Natural killer cell treated with Interleukin-12 subunit alpha and Interleukin-12 subunit beta and Interleukin-15 and Interleukin-18, amount 100 ng/mL, for 72 hours (primary cell): ENCODE measurements around the gene BTNL2. TPM values are rescaled to one million over a fixed set of nuclear protein-coding genes. Genes with fewer than 3 reads are reported as not detected.

ENCODE experiments used
- ATAC-seq, 2 donors: fragments of 150-1000 bp; cut with Tn5 transposase in 1 of 2; sonication (Bioruptor Pico), chemical (Tn5 transposase) in 1 of 2; 2 replicates each; pipeline ENCODE4 v1.10.0; 2021
- DNase-seq: peaks from one replicate; pipeline ENCODE4 v3.0.0; 2022; ENCODE audit warnings: low spot score
- H3K27ac Mint-ChIP-seq, 2 donors: 1 replicate in 1 of 2; 2 replicates in 1 of 2; pipeline ENCODE4 v1.8.0; 2022; ENCODE audit warnings: mixed read lengths in 2 of 2, mild to moderate bottlenecking in 1 of 2, moderate library complexity in 1 of 2
- H3K27me3 Mint-ChIP-seq, 2 donors: 1 replicate in 1 of 2; 2 replicates in 1 of 2; pipeline ENCODE4 v1.8.0; 2022; ENCODE audit warnings: mixed read lengths in 2 of 2
- H3K36me3 Mint-ChIP-seq: one replicate; pipeline ENCODE4 v1.8.0; 2022; ENCODE audit warnings: mixed read lengths
- H3K4me1 Mint-ChIP-seq, 2 donors: 1 replicate in 1 of 2; 2 replicates in 1 of 2; pipeline ENCODE4 v1.8.0; 2022; ENCODE audit warnings: low read depth in 2 of 2, mixed read lengths in 2 of 2, mild to moderate bottlenecking in 1 of 2
- H3K4me3 Mint-ChIP-seq: one replicate; pipeline ENCODE4 v1.8.0; 2022; ENCODE audit warnings: mixed read lengths
- H3K9me3 Mint-ChIP-seq: 2 replicates; pipeline ENCODE4 v1.8.0; 2022; ENCODE audit warnings: mixed read lengths
- total RNA-seq, 2 donors: library from RNA; stranded (reverse); gene quantifications; one replicate each; pipeline ENCODE4 v1.2.3, GENCODE V29; 2022

Gene BTNL2
- total RNA-seq, 2 donors from 2014 or later = not detected

- ATAC-seq = no peak
- no peaks in the 10 kb centered on the region for H3K9me3 Mint-ChIP-seq
- no peak overlapping the region for H3K27ac Mint-ChIP-seq
- H3K4me3 Mint-ChIP-seq = no peak overlapping the region
- no peaks in the 10 kb centered on the region for H3K36me3 Mint-ChIP-seq
- peaks cover 0 to 7% of the 10 kb centered on the region in 2 donors for H3K27me3 Mint-ChIP-seq
- no peak for DNase-seq
- H3K4me1 Mint-ChIP-seq = peaks cover 0 to under 1% of the 10 kb centered on the region in 2 donors
Measured at GRCh38 chr6:32432050-32432450, 25.1 kb upstream of the BTNL2 start.

GRCh38 chr6:32431142-32431541, 24.2 kb upstream of the BTNL2 start:
- H3K36me3 Mint-ChIP-seq = no peaks in the 10 kb centered on the region

GRCh38 chr6:32430179-32430578, 23.2 kb upstream of the BTNL2 start:
- no peaks in the 10 kb centered on the region for H3K36me3 Mint-ChIP-seq
- no peaks in the 10 kb centered on the region for H3K4me1 Mint-ChIP-seq
- no peak overlapping the region for H3K4me3 Mint-ChIP-seq
- H3K27ac Mint-ChIP-seq = no peak overlapping the region
- peaks cover 0 to 7% of the 10 kb centered on the region in 2 donors for H3K27me3 Mint-ChIP-seq
- no peak for DNase-seq
- H3K9me3 Mint-ChIP-seq = no peaks in the 10 kb centered on the region
- no peak for ATAC-seq

More at GRCh38 chr6:32431142-32431541, 24.2 kb upstream of the BTNL2 start:
- Mint-ChIP-seq H3K9me3 (no peaks in the 10 kb centered on the region), H3K4me1 (no peaks in the 10 kb centered on the region), H3K27me3 (peaks cover 0 to 7% of the 10 kb centered on the region in 2 donors), H3K27ac (no peak overlapping the region), H3K4me3 (no peak overlapping the region)
- ATAC-seq = no peak
- DNase-seq = no peak

DNA sequence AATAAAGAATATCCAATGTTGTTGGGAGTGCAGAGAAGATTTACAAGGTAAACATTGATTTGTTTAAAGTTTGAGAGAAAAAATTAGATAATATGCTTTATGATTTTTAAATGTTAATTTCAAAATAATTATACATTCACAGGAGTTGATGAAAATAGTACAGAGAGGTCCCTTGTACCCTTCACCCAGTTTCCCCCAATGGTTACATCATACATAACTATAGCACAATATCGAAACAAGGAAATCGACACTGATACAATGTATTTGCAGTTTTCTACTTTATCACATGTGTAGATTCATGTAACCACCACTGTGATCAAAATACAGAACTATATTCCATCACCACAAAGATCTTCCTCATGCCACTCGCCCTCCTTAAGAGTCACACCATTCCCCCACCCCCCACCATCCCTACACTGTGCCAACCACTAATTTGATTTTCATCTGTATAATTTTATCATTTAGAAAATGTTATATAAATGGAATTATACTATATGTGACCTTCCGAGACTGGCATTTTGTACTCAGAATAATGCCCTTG, 21.0 kb upstream of the BTNL2 start:
- ATAC-seq = no peak
- no peaks in the 10 kb centered on the region for H3K4me1 Mint-ChIP-seq
- H3K36me3 Mint-ChIP-seq = no peaks in the 10 kb centered on the region
- DNase-seq = no peak
- peaks cover 0 to 11% of the 10 kb centered on the region in 2 donors for H3K27me3 Mint-ChIP-seq
- no peak overlapping the region for H3K4me3 Mint-ChIP-seq
- H3K27ac Mint-ChIP-seq = no peak overlapping the region
- H3K9me3 Mint-ChIP-seq = no peaks in the 10 kb centered on the region

GRCh38 chr6:32427218-32427617, 20.2 kb upstream of the BTNL2 start:
- Mint-ChIP-seq H3K27ac (no peak overlapping the region), H3K27me3 (peaks cover 7 to 14% of the 10 kb centered on the region in 2 donors)

DNA sequence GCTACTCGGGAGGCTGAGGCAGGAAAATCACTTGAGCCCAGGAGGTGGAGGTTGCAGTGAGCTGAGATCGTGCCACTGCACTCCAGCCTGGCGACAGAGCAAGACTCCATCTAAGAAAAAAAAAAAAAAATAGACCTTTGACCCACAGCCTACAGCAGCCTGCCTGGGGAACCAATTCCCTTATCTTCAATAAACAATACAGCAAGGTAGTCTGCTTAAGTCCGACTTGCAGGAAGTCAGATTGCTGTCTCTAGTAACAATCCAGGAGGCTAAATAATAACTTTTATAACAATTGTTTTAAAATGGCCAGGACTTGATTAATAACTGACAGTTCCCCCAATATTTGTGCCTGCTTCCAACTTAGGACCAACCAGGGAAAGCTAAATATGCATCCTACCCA, 19.4 kb upstream of the BTNL2 start:
- ATAC-seq = no peak
- H3K36me3 Mint-ChIP-seq = no peaks in the 10 kb centered on the region

More at GRCh38 chr6:32427218-32427617, 20.2 kb upstream of the BTNL2 start:
- no peak for DNase-seq
- ATAC-seq = no peak
- Mint-ChIP-seq H3K4me1 (no peaks in the 10 kb centered on the region), H3K4me3 (no peak overlapping the region), H3K36me3 (no peaks in the 10 kb centered on the region), H3K9me3 (no peaks in the 10 kb centered on the region)

DNA sequence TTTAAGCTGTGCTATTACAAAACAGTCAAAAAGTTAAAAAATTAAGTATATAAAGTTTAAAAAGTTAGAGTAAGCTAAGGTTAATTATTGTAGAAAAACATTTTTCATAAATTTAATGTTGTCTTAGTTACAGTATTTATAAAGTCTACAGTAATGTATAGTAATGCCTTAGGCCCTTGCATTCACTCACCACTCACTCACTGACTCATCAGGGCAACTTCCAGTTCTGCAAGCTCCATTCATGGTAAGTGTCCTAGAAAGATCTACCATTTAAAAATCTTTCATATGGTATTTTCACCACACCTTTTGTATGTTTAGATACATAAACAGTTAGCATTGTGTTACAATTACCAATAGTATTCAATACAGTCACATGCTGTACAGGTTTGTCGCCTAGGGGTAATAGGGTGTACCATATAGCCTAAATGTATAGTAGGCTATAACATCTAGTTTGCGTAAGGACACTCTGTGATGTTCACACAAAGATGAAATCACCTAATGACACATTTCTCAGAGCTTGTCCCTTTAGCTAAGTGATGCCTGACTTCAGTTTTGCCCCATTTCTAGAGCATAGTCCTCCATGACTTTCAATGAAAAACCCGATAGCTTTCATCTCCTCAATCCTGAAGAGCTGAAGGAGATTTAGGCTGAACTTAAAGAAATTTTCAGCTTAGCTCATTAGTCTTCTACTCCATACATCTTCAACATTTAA, 17.8 kb upstream of the BTNL2 start:
- H3K36me3 Mint-ChIP-seq = no peaks in the 10 kb centered on the region
- peaks cover 25 to 27% of the 10 kb centered on the region in 2 donors for H3K27me3 Mint-ChIP-seq
- no peak overlapping the region for H3K27ac Mint-ChIP-seq
- H3K9me3 Mint-ChIP-seq = no peaks in the 10 kb centered on the region
- no peak for DNase-seq
- no peak overlapping the region for H3K4me3 Mint-ChIP-seq
- no peaks in the 10 kb centered on the region for H3K4me1 Mint-ChIP-seq
- ATAC-seq = no peak

More for the DNA sequence above, 19.4 kb upstream of the BTNL2 start:
- H3K27ac Mint-ChIP-seq = no peak overlapping the region
- no peaks in the 10 kb centered on the region for H3K9me3 Mint-ChIP-seq
- H3K4me1 Mint-ChIP-seq = no peaks in the 10 kb centered on the region
- H3K27me3 Mint-ChIP-seq = peaks cover 16 to 22% of the 10 kb centered on the region in 2 donors
- no peak overlapping the region for H3K4me3 Mint-ChIP-seq
- no peak for DNase-seq

DNA sequence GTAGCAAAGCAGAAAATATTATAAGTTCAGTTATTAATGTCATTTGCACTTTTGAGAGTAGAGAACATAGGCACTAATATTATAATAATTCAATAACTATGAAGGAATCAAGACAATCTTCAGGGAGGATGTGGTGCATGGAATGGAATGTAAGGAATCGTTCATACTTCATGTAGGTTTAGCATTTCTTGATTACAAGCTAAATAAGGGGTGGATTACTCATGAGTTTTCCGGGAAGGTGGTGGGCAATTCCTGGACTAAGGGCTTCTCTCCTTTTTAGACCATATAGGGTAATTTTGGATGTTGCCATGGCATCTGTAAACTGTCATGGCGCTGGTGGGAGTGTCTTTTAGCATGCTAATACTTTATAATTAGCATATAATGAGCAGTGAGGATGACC, 9.1 kb upstream of the BTNL2 start:
- Mint-ChIP-seq H3K4me1 (peaks cover 7 to 15% of the 10 kb centered on the region in 2 donors), H3K4me3 (no peak overlapping the region), H3K27ac (no peak overlapping the region), H3K27me3 (peaks cover 41 to 63% of the 10 kb centered on the region in 2 donors), H3K9me3 (no peaks in the 10 kb centered on the region), H3K36me3 (no peaks in the 10 kb centered on the region)
- ATAC-seq (no peak), DNase-seq (no peak)

DNA sequence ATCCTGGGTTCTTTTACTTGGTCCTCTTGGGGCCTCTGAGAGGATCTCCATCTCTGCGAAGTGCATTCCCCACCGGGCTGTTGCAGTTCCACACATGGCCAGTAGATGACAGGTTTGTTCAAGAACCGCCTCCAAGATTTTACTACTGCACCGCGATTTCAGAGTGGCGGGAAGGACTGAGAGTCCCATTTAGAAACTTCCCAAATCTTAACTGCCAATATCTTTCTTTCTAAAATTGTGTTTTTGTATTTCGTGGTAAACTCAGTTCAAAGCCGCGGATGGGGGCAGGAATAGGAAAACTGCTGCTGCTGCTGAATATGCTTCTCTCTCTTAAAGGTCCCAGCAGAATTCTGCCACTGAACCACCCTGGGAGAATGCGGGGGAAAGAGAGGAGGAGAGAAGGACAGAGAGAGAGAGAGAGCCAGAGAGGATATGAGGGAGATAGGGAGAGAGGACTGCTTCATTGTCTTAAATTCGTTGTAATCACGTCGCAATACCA, 8.6 kb upstream of the BTNL2 start:
- Mint-ChIP-seq H3K9me3 (no peaks in the 10 kb centered on the region), H3K4me1 (peaks cover 7 to 15% of the 10 kb centered on the region in 2 donors), H3K36me3 (no peaks in the 10 kb centered on the region), H3K27me3 (peaks cover 39 to 63% of the 10 kb centered on the region in 2 donors), H3K27ac (no peak overlapping the region), H3K4me3 (no peak overlapping the region)
- ATAC-seq (peak; percentile 62 to 73), DNase-seq (peak; percentile 83)

DNA sequence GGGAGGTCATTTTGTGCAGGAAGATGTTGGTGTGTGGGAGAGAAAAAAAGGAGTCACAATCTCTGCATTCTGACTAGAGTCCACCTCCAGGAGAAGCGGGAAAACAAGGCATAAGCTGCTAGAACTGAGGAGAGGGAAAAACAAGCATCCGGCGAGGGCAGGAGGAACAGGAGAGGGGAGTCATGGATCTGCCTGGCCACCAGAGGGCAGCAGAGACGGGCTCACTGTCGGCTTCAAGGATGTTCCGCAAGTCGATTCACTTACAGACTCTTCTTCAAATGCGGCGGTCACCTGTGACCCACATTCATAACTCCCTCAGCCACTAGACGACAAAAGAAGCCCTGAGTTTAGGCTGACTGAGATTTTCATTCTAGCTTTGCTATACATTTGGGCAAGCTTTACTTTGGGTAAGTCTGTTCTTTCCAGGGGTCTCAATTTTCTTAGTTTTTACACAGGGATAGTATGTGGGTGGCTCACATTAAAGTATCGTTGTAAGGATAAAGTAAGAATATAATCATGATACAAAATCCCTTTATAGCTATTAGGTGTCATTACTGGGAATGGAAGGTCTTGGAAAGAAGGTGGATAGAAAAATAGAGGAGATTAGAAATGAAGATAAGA, 6.6 kb upstream of the BTNL2 start:
- H3K36me3 Mint-ChIP-seq = no peaks in the 10 kb centered on the region
- H3K9me3 Mint-ChIP-seq = no peaks in the 10 kb centered on the region
- no peak overlapping the region for H3K4me3 Mint-ChIP-seq
- H3K27ac Mint-ChIP-seq = peak overlapping the region in 1 of 2 donors; percentile 12
- H3K27me3 Mint-ChIP-seq = peaks cover 30 to 50% of the 10 kb centered on the region in 2 donors
- peaks cover 7 to 15% of the 10 kb centered on the region in 2 donors for H3K4me1 Mint-ChIP-seq
- peak; percentile 81 for DNase-seq
- peak; percentile 84 to 89 for ATAC-seq

- Mint-ChIP-seq H3K27me3 (peaks cover 33 to 55% of the 10 kb centered on the region in 2 donors), H3K36me3 (no peaks in the 10 kb centered on the region), H3K27ac (no peak overlapping the region), H3K4me1 (peaks cover 7 to 15% of the 10 kb centered on the region in 2 donors), H3K9me3 (no peaks in the 10 kb centered on the region), H3K4me3 (no peak overlapping the region)
- no peak for DNase-seq
- ATAC-seq = no peak
Measured at GRCh38 chr6:32411566-32412327, 4.8 kb upstream of the BTNL2 start.

- Mint-ChIP-seq H3K9me3 (no peaks in the 10 kb centered on the region), H3K27me3 (peaks cover 35 to 54% of the 10 kb centered on the region in 2 donors), H3K4me1 (peaks cover 7 to 15% of the 10 kb centered on the region in 2 donors), H3K27ac (no peak overlapping the region), H3K4me3 (no peak overlapping the region), H3K36me3 (no peaks in the 10 kb centered on the region)
- DNase-seq (no peak), ATAC-seq (no peak)
Measured at GRCh38 chr6:32410906-32411305, 3.9 kb upstream of the BTNL2 start.

GRCh38 chr6:32406197-32406596, 784 bp downstream of the BTNL2 start:
- H3K27ac Mint-ChIP-seq = no peak overlapping the region
- H3K4me1 Mint-ChIP-seq = no peaks in the 10 kb centered on the region
- ATAC-seq (no peak), DNase-seq (no peak)
- H3K4me3 Mint-ChIP-seq = no peak overlapping the region
- H3K36me3 Mint-ChIP-seq = no peaks in the 10 kb centered on the region
- H3K9me3 Mint-ChIP-seq = no peaks in the 10 kb centered on the region
- H3K27me3 Mint-ChIP-seq = peaks cover 35 to 45% of the 10 kb centered on the region in 2 donors
